Upper lobe of left lung (tissue), 6 donors: ENCODE data around the gene GLCE. TPM values are rescaled to one million over a fixed set of nuclear protein-coding genes. Genes with fewer than 3 reads are reported as not detected.

Source experiments
- ATAC-seq, 2 donors: fragments of 200-7000 bp; cut with Tn5 transposase; one replicate each; pipeline ENCODE4 v1.9.1; 2022; ENCODE audit warnings: mild to moderate bottlenecking in 2 of 2, moderate library complexity in 2 of 2; ENCODE audit not compliant: low FRiP score in 2 of 2
- DNase-seq, 2 donors: peaks; one replicate each; pipeline ENCODE4 v3.0.0-alpha.2; 2019 to 2020
- H3K27ac ChIP-seq, 4 donors: fragments of 200-600 bp; sonication (generic); one replicate each; pipeline ENCODE4 v1.5.1; 2016 to 2019
- H3K27me3 ChIP-seq, 4 donors: fragments of 200-600 bp; sonication (generic); one replicate each; pipeline ENCODE4 v1.5.1; 2017 to 2019
- H3K36me3 ChIP-seq, 4 donors: fragments of 200-600 bp; sonication (generic); one replicate each; pipeline ENCODE4 v1.5.1; 2016 to 2019
- H3K4me1 ChIP-seq, 4 donors: fragments of 200-600 bp; sonication (generic); one replicate each; pipeline ENCODE4 v1.5.1; 2018 to 2019
- H3K4me3 ChIP-seq, 4 donors: fragments of 200-600 bp; sonication (generic); one replicate each; pipeline ENCODE4 v1.5.1; 2017 to 2019; ENCODE audit warnings: mild to moderate bottlenecking in 2 of 4, moderate library complexity in 1 of 4
- H3K9me3 ChIP-seq, 4 donors: fragments of 200-600 bp; sonication (generic); one replicate each; pipeline ENCODE4 v1.5.1; 2018 to 2019
- EP300 ChIP-seq, 4 donors: sonication (generic); formaldehyde crosslinking; IDR thresholded peaks; one replicate each; pipeline ENCODE4 v1.5.1; 2017; ENCODE audit warnings: antibody characterized with exemption in 4 of 4, control low read depth in 2 of 4
- POLR2A ChIP-seq, 4 donors: fragments of 450-650 bp; IDR thresholded peaks; one replicate each; pipeline ENCODE4 v1.5.1; 2016 to 2017; ENCODE audit warnings: antibody characterized with exemption in 4 of 4, mild to moderate bottlenecking in 2 of 4
- POLR2AphosphoS5 ChIP-seq, 2 donors: sonication (generic); formaldehyde crosslinking; IDR thresholded peaks; one replicate each; pipeline ENCODE4 v1.5.1; 2017; ENCODE audit warnings: antibody characterized with exemption in 2 of 2
- WGBS, 2 donors: methylation state at CpG; one replicate each; pipeline ENCODE4 v1.1.5; 2017 to 2018; 5-methylcytosine and 5-hydroxymethylcytosine counted together
- total RNA-seq, 6 donors: library from RNA; depleted of rRNA in 4 of 6; stranded (reverse); fragments of >200 nt in 4 of 6; gene quantifications; one replicate each; pipeline versions ENCODE4 v1.1.0 to v1.2.1, GENCODE V29; 2016 to 2021
- TF ChIP-seq, protein P1 (sequence below), 6 experiments: fragments of 450-650 bp in 4 of 6; fragments of 200-600 bp in 2 of 6; sonication (generic) in 2 of 6; IDR thresholded peaks; one replicate each; pipeline ENCODE4 v1.5.1; 2016 to 2019; ENCODE audit warnings: antibody characterized with exemption in 6 of 6
- donor health status: DM: no; HTN: no; CAD: no; lungs with moderate emphysema.
- donor health status: DM: no; HTN: yes; CAD: no; lungs with severe emphysema.

GLCE gene
- total RNA-seq, 6 donors from 2014 or later, result 12.5 to 24.8 (median 17.2) TPM

DNA sequence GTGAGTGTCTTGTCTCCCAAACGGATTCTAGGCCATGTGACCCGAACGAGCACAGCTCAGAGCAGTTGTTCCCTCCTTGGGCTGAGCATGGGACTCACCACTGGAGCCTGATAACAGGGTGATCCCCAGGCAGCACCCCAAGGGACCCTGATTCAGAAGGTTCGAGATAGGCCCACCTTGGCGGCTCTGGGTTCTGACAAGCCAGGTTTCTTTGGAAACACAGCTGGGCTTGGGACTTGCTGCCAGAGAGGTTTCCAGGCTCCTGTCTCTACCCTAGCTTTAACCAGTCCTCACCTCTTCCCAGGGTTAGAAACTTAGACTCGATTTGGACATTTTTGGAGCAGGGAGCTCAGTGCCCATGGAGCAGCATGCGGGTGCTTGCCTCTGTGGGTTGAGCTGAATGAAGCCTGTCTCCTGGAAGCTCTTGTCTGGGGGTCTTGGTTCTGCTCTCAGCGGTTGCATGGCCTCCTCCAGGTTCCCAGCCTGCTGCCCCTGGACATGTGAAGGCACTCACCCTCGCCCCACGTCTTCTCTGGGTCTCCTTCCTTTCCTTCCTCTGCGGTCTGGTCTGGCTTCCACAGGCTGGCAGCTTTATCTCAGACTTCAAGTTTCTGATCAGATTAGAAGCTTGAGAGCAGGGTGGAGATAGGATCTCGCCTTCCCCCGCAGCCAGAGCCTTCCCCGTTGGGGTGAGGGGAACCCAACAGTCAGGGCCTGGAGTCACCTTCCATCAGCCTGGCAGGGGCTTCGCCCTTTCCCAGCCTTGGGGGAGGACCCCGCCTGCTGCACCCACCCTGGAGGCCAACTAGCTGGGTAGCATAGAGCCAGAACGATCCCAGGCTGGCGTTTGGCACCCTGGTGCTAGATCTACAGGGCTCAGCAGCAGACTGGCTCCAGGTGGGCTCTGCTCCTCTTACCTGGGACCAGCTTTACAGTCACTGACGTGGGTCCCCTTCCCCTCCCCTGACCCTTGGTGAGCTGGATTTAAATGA lies 159.2 kb downstream of the GLCE start:
- Histone ChIP-seq H3K9me3 (no peaks in the 10 kb centered on the region), H3K27ac (peak overlapping the region in 2 of 4 donors; percentile 2 to 17), H3K4me1 (peaks cover 4 to 23% (median 15%) of the 10 kb centered on the region in 4 donors), H3K27me3 (no peaks in the 10 kb centered on the region), H3K4me3 (no peak overlapping the region), H3K36me3 (no peaks in the 10 kb centered on the region)
- ATAC-seq, result peak in 1 of 2 donors; percentile 9
- TF ChIP-seq EP300 (IDR thresholded peaks at IDR 0.05) (no peak), POLR2A (IDR thresholded peaks at IDR 0.05) (no peak), POLR2AphosphoS5 (IDR thresholded peaks at IDR 0.05) (no peak)
- TF ChIP-seq, protein P1, sequence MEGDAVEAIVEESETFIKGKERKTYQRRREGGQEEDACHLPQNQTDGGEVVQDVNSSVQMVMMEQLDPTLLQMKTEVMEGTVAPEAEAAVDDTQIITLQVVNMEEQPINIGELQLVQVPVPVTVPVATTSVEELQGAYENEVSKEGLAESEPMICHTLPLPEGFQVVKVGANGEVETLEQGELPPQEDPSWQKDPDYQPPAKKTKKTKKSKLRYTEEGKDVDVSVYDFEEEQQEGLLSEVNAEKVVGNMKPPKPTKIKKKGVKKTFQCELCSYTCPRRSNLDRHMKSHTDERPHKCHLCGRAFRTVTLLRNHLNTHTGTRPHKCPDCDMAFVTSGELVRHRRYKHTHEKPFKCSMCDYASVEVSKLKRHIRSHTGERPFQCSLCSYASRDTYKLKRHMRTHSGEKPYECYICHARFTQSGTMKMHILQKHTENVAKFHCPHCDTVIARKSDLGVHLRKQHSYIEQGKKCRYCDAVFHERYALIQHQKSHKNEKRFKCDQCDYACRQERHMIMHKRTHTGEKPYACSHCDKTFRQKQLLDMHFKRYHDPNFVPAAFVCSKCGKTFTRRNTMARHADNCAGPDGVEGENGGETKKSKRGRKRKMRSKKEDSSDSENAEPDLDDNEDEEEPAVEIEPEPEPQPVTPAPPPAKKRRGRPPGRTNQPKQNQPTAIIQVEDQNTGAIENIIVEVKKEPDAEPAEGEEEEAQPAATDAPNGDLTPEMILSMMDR (IDR thresholded peaks at IDR 0.05), result no peak
- no peak for DNase-seq
- 61 to 62% methylated on average over 14 to 19 of the region's 19 CpGs for WGBS, 2 donors

DNA sequence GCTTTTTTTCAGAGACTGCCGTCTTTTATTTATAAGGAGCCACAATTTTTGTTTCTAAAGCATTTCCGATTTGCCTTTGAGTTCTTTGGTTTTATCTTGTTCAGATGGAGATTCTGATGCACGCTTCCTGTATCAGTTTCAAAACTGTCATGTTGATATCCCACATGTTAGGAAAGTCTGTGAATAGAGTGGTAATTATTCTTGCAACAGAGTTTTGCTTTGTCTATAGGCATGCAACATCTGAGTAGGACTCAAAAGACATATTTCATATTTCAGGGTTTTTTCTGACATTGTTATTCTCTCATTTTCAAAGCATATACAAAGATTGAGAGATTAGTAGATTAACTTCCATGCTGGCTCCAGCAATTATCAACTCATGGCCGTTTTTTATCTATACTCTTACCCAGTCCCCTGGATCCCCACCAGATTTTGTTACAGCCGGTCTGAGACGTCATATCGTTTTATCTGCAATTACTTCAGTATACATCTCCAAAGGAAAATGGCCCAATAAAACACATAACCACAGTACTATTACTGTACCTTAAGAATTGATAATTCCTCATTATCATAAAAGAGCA lies 160.6 kb downstream of the GLCE start:
- Histone ChIP-seq H3K27ac (peak overlapping the region in 1 of 4 donors; percentile 8), H3K4me1 (peaks cover 4 to 23% (median 15%) of the 10 kb centered on the region in 4 donors), H3K27me3 (no peaks in the 10 kb centered on the region), H3K36me3 (no peaks in the 10 kb centered on the region), H3K4me3 (no peak overlapping the region), H3K9me3 (no peaks in the 10 kb centered on the region)
- WGBS, 2 donors, result 29 to 44% methylated on average over 7 of the region's 7 CpGs
- DNase-seq (no peak), ATAC-seq (no peak)
- TF ChIP-seq POLR2A (IDR thresholded peaks at IDR 0.05), result no peak
- TF ChIP-seq EP300 (IDR thresholded peaks at IDR 0.05), result no peak
- TF ChIP-seq, protein P1 (IDR thresholded peaks at IDR 0.05), result no peak
- TF ChIP-seq POLR2AphosphoS5 (IDR thresholded peaks at IDR 0.05), result no peak

Other genes with a start within 250 kb of the GLCE start
- gene SPESP1, start 230.1 kb upstream of the GLCE start, total RNA-seq, result 1 to 10 TPM in 4 of 6 donors, under 1 TPM in 1, not detected in 1; 0.91 to 5.1 (median 2.5) TPM
- gene NOX5, start 145.9 kb upstream of the GLCE start, total RNA-seq, result 1 to 10 TPM in 2 of 6 donors, under 1 TPM in 2, not detected in 2; 0.20 to 5.7 (median 1.4) TPM
- gene PAQR5, start 138.3 kb downstream of the GLCE start, total RNA-seq, result 10 to 100 TPM; 15.5 to 39.8 (median 26.5) TPM